Measurements from ENCODE around the gene ATL1. TPM values are rescaled to one million over a fixed set of nuclear protein-coding genes. Genes with fewer than 3 reads are reported as not detected.
A peak's percentile ranks its signal among the peaks of the same experiment; 100 is the strongest.
"Not testable (repeated sequence)": the region's sequence is repeated elsewhere in the genome, so short reads cannot be mapped to it uniquely, and the experiment has no call there.

Gene ATL1
- total RNA-seq, 1 donor from 2014 or later = 23.3 TPM

GRCh38 chr14:50533241-50533705 lies 26.7 kb upstream of the ATL1 start:
- intact Hi-C loops (cut with DNase I) = loop anchor here (2.0 to 5.0 kb wide), 2 partner anchors 212 to 386 kb away; no protein-coding TSS in a partner anchor
- ATAC-seq (peak; percentile 27), DNase-seq (ENCODE audit: low spot score) (no peak)

GRCh38 chr14:50533806-50534205 lies 26.1 kb upstream of the ATL1 start:
- intact Hi-C loops (cut with DNase I) = loop anchor here (2.0 to 5.0 kb wide), 2 partner anchors 213 to 387 kb away; no protein-coding TSS in a partner anchor
- DNase-seq (ENCODE audit: low spot score) (no peak), ATAC-seq (no peak)

GRCh38 chr14:50534416-50534815 lies 25.5 kb upstream of the ATL1 start:
- DNase-seq (ENCODE audit: low spot score) = no peak
- intact Hi-C loops (cut with DNase I) = loop anchor here (5.0 kb wide), 1 partner anchor 387 kb away; no protein-coding TSS in a partner anchor
- ATAC-seq = no peak

- ATAC-seq (no peak), DNase-seq (ENCODE audit: low spot score) (no peak)
These were observed 24.9 kb upstream of the ATL1 start for GRCh38 chr14:50534997-50535396.

GRCh38 chr14:50538034-50538433 lies 21.9 kb upstream of the ATL1 start:
- intact Hi-C loops (cut with DNase I); DNase-seq (ENCODE audit: low spot score); ATAC-seq: not testable (repeated sequence)

More at GRCh38 chr14:50534997-50535396, 24.9 kb upstream of the ATL1 start:
- intact Hi-C loops (cut with DNase I) = loop anchor here (5.0 kb wide), 1 partner anchor 388 kb away; no protein-coding TSS in a partner anchor

GRCh38 chr14:50539051-50539450 lies 20.9 kb upstream of the ATL1 start:
- intact Hi-C loops (cut with DNase I) = no loop called here
- no peak for ATAC-seq
- no peak for DNase-seq (ENCODE audit: low spot score)

- intact Hi-C loops (cut with DNase I) = loop anchor here (10.0 kb wide), 1 partner anchor 74 kb away; no protein-coding TSS in a partner anchor
- no peak for ATAC-seq
These were observed 18.8 kb upstream of the ATL1 start for GRCh38 chr14:50541159-50541567.

GRCh38 chr14:50542941-50543418 lies 17.0 kb upstream of the ATL1 start:
- DNase-seq (ENCODE audit: low spot score) = no peak
- peak; percentile 51 for ATAC-seq
- intact Hi-C loops (cut with DNase I) = loop anchor here (10.0 kb wide), 1 partner anchor 72 kb away; no protein-coding TSS in a partner anchor

More at GRCh38 chr14:50541159-50541567, 18.8 kb upstream of the ATL1 start:
- DNase-seq (ENCODE audit: low spot score) = no peak

- intact Hi-C loops (cut with DNase I) = loop anchor here (10.0 kb wide), 1 partner anchor 70 kb away; no protein-coding TSS in a partner anchor
- no peak for DNase-seq (ENCODE audit: low spot score)
- ATAC-seq = peak; percentile 82
These were observed 15.0 kb upstream of the ATL1 start for GRCh38 chr14:50544911-50545310.

GRCh38 chr14:50545618-50546017 lies 14.3 kb upstream of the ATL1 start:
- ATAC-seq (peak; percentile 11), DNase-seq (ENCODE audit: low spot score) (no peak)
- intact Hi-C loops (cut with DNase I) = loop anchor here (10.0 kb wide), 1 partner anchor 69 kb away; no protein-coding TSS in a partner anchor

- intact Hi-C loops (cut with DNase I) = no loop called here
- DNase-seq (ENCODE audit: low spot score) (no peak), ATAC-seq (no peak)
These were observed 9.7 kb upstream of the ATL1 start for GRCh38 chr14:50550294-50550693.

GRCh38 chr14:50551877-50552276 lies 8.1 kb upstream of the ATL1 start:
- intact Hi-C loops (cut with DNase I) = no loop called here
- no peak for DNase-seq (ENCODE audit: low spot score)
- no peak for ATAC-seq

- DNase-seq (ENCODE audit: low spot score); ATAC-seq; intact Hi-C loops (cut with DNase I): not testable (repeated sequence)
These were observed 7.1 kb upstream of the ATL1 start for GRCh38 chr14:50552796-50553195.

GRCh38 chr14:50560931-50561285 lies 963 bp downstream of the ATL1 start:
- peak; percentile 92 for ATAC-seq
- peak; percentile 92 for DNase-seq (ENCODE audit: low spot score)

GRCh38 chr14:50562841-50563240 lies 2.9 kb downstream of the ATL1 start:
- no peak for DNase-seq (ENCODE audit: low spot score)
- no peak for ATAC-seq
- intact Hi-C loops (cut with DNase I) = no loop called here

More at GRCh38 chr14:50560931-50561285, 963 bp downstream of the ATL1 start:
- intact Hi-C loops (cut with DNase I) = no loop called here

- DNase-seq (ENCODE audit: low spot score) (no peak), ATAC-seq (no peak)
- intact Hi-C loops (cut with DNase I) = no loop called here
These were observed 9.8 kb downstream of the ATL1 start for GRCh38 chr14:50569714-50570274.

GRCh38 chr14:50573862-50574261 lies 13.9 kb downstream of the ATL1 start:
- DNase-seq (ENCODE audit: low spot score) (no peak), ATAC-seq (no peak)
- intact Hi-C loops (cut with DNase I) = no loop called here

- no peak for DNase-seq (ENCODE audit: low spot score)
- no peak for ATAC-seq
- intact Hi-C loops (cut with DNase I) = no loop called here
These were observed 15.8 kb downstream of the ATL1 start for GRCh38 chr14:50575769-50576168.

GRCh38 chr14:50577982-50578381 lies 18.0 kb downstream of the ATL1 start:
- intact Hi-C loops (cut with DNase I) = no loop called here
- DNase-seq (ENCODE audit: low spot score) (no peak), ATAC-seq (no peak)

GRCh38 chr14:50578433-50578832 lies 18.5 kb downstream of the ATL1 start:
- intact Hi-C loops (cut with DNase I) = no loop called here
- DNase-seq (ENCODE audit: low spot score) (no peak), ATAC-seq (no peak)
